HG03064 (cell line): ENCODE data around the gene SDHAF1.
"Not testable (repeated sequence)": the region's sequence is repeated elsewhere in the genome, so short reads cannot be mapped to it uniquely, and the experiment has no call there.

Experiments
- ATAC-seq: cut with Tn5 transposase; IDR thresholded peaks from one replicate; pipeline ENCODE4 v1.9.1; 2021; ENCODE audit warnings: low read depth; ENCODE audit not compliant: unreplicated experiment

The SDHAF1 gene

GRCh38 chr19:36014012-36014924, 19.3 kb downstream of the SDHAF1 start, which contains the start of gene ALKBH6:
Gene ALKBH6 (minus strand): TSS chr19:36014213. CDS start chr19:36013397, 816 bp downstream.
- peak; percentile 90 for ATAC-seq

GRCh38 chr19:36019061-36019670, 24.2 kb downstream of the SDHAF1 start:
- ATAC-seq = no peak

- no peak for ATAC-seq
Observed at GRCh38 chr19:36023432-36023831, 28.4 kb downstream of the SDHAF1 start.

- no peak for ATAC-seq
Observed at GRCh38 chr19:36025541-36025940, 30.6 kb downstream of the SDHAF1 start.

- ATAC-seq = no peak
Observed at GRCh38 chr19:36026091-36026876, 31.3 kb downstream of the SDHAF1 start.

- no peak for ATAC-seq
Observed at GRCh38 chr19:36027696-36028095, 32.7 kb downstream of the SDHAF1 start.

GRCh38 chr19:36028313-36029041, 33.5 kb downstream of the SDHAF1 start:
- ATAC-seq = no peak

GRCh38 chr19:36030264-36031148, 35.5 kb downstream of the SDHAF1 start:
- ATAC-seq = no peak

GRCh38 chr19:36031308-36031707, 36.3 kb downstream of the SDHAF1 start:
- no peak for ATAC-seq

GRCh38 chr19:36032251-36033104, 37.5 kb downstream of the SDHAF1 start, which contains the start of gene CLIP3:
Gene CLIP3 (minus strand): TSS chr19:36032873. CDS start chr19:36032357, 516 bp downstream.
- ATAC-seq = no peak

- no peak for ATAC-seq
Observed at GRCh38 chr19:36040495-36040894, 45.5 kb downstream of the SDHAF1 start.

GRCh38 chr19:36041092-36041491, 46.1 kb downstream of the SDHAF1 start:
- not testable (repeated sequence) for ATAC-seq

- ATAC-seq = no peak
Observed at GRCh38 chr19:36041831-36042230, 46.8 kb downstream of the SDHAF1 start.

GRCh38 chr19:36043952-36044351, 49.0 kb downstream of the SDHAF1 start:
- no peak for ATAC-seq
